ENCODE results near the gene TM4SF18. TPM values are rescaled to one million over a fixed set of nuclear protein-coding genes. Genes with fewer than 3 reads are reported as not detected.

TM4SF18 gene
- total and polyA plus RNA-seq, 2 experiments from 2014 or later, result 1.6 to 2.0 TPM

DNA sequence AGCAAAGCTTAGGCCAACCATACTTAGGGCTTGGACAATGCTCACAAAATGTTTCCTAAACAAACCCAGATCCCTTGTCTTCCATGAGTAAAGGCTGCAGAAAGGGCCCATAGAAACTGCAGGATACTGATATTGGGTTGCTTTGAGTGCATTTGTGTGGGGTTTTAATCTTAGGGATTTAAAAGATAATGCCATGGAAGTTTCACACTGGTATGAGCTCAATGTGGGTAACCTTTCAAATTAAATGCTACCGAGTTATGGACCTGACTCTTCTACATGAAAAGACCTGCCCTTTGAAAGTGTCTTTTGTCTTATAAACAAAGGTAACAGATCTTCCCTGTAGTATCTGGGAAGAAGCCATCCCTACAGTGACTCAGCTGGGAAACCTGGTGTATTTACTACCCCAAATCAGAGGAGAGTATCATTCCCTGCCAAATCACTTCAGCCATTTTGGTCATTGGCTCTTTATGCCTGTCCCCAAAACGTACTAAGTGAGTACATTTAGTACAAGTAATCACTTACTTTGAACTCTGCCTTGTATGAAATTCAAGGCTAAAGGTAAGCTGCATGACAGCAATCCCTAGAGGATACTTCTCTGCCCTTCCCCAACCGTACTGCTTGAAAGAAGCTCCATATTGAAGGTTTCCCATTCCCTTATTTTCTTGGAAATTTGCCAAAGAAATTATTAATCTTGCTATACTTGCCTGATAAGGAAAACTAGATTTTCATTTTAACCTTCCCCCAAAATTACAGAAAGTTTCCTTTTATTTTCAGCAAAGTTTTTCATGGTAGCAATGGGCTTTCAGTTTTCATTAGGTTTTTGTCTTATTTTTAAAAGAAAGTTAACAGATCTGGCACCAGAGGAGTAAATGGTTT lies 36.8 kb upstream of the TM4SF18 start (continued):
- TF ChIP-seq REST (IDR thresholded peaks at IDR 0.05; ENCODE audit: unreplicated experiment), result no peak
- TF ChIP-seq NANOG (IDR thresholded peaks at IDR 0.05; ENCODE audit: borderline replicate concordance), result no peak
- TF ChIP-seq STAT1 (IDR thresholded peaks at IDR 0.05; ENCODE audit: unreplicated experiment), result no peak
- no peak for TF ChIP-seq CTCF (conservative IDR thresholded peaks at IDR 0.05; ENCODE audit: low read depth in 2 of 2)
- no peak for TF ChIP-seq EZH2phosphoT487 (IDR thresholded peaks at IDR 0.05; ENCODE audit: unreplicated experiment)
- TF ChIP-seq ETS1 (IDR thresholded peaks at IDR 0.05), result no peak
- no peak for TF ChIP-seq EZH2 (IDR thresholded peaks at IDR 0.05; ENCODE audit: low read depth, unreplicated experiment)

DNA sequence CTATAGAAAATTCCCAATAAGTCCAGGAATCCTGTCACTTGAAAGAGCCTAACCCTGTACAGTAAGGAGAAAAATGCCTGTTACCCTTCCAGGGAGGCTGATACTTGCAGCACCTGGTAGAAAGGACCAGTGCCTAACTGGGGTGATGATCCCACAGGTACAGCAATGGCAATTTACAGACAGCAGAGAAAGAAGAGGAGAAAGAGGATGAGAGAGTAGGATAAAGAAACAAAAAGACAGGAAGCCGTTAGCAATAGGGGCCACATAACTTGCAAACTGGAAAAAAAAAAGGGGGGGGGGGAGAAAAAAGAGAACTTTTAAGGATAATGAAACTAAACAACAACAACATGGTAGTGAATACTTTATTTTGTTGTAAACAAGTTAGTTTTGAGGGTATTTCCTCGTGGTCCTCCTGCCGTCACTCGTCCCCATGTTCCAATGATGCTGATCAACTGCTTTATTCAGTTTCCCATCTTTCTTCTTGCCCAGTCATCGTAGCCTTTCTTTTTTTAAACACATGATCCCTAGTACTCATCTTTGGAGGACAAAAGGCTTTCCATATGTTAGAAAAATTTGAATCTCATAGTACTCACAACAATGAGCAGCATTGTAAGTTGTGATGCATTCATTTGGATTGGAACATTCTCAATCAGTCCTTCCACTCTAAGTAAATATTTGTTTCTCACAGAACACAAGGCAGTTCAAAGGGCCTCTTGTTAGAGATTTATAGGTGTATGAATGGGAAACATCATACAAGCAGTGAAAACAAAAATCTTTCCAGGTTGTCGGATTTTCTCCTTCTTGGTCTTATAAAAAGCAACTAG lies 35.5 kb upstream of the TM4SF18 start:
- Histone ChIP-seq H3K27ac (ENCODE audit: low read depth) (peak overlapping the region; percentile 94), H3K4me1 (ENCODE audit: insufficient read depth) (peaks cover 51% of the 10 kb centered on the region), H3K9me2 (ENCODE audit: insufficient read depth) (no peaks in the 10 kb centered on the region), H3K4me2 (peak overlapping the region; percentile 40), H4K20me1 (replicated peaks; ENCODE audit: insufficient read depth) (no peaks in the 10 kb centered on the region), H2AFZ (peak overlapping the region; percentile 34; the same call in 1 of the 2 replicates), H3K27me3 (ENCODE audit: insufficient read depth) (no peaks in the 10 kb centered on the region), H3K79me2 (replicated peaks; ENCODE audit: insufficient read depth) (no peaks in the 10 kb centered on the region), H3K4me3 (no peak overlapping the region), H3K36me3 (ENCODE audit: insufficient read depth) (no peaks in the 10 kb centered on the region), H3F3A (replicated peaks; ENCODE audit: low read depth) (no peaks in the 10 kb centered on the region)
- no peak overlapping the region for H3K4me3 Mint-ChIP-seq
- no peaks in the 10 kb centered on the region for H3K36me3 Mint-ChIP-seq (ENCODE audit: low read depth)
- H3K9me3 Mint-ChIP-seq, result no peaks in the 10 kb centered on the region
- H3K4me1 Mint-ChIP-seq, result peaks cover 59% of the 10 kb centered on the region
- no peak for ATAC-seq
- H3K27ac Mint-ChIP-seq, result peak overlapping the region; percentile 98
- peaks cover 4% of the 10 kb centered on the region for H3K27me3 Mint-ChIP-seq (ENCODE audit: insufficient read depth, low read depth, poor library complexity)
- no peak for DNase-seq (ENCODE audit: low spot score)
- no peak for TF ChIP-seq EZH2 (IDR thresholded peaks at IDR 0.05; ENCODE audit: low read depth, unreplicated experiment)
- no peak for TF ChIP-seq POLR2AphosphoS5 (IDR thresholded peaks at IDR 0.05; ENCODE audit: low read depth)
- TF ChIP-seq NANOG (IDR thresholded peaks at IDR 0.05; ENCODE audit: borderline replicate concordance), result no peak
- no peak for TF ChIP-seq JUNB (IDR thresholded peaks at IDR 0.05; ENCODE audit: unreplicated experiment)
